GM19240 (cell line): ENCODE results near the gene LCAT.

Source experiments
- DNase-seq: peaks from one replicate; pipeline ENCODE4 v3.0.0; 2011; ENCODE audit warnings: low spot score; ENCODE audit not compliant: insufficient read length

The LCAT gene

DNA sequence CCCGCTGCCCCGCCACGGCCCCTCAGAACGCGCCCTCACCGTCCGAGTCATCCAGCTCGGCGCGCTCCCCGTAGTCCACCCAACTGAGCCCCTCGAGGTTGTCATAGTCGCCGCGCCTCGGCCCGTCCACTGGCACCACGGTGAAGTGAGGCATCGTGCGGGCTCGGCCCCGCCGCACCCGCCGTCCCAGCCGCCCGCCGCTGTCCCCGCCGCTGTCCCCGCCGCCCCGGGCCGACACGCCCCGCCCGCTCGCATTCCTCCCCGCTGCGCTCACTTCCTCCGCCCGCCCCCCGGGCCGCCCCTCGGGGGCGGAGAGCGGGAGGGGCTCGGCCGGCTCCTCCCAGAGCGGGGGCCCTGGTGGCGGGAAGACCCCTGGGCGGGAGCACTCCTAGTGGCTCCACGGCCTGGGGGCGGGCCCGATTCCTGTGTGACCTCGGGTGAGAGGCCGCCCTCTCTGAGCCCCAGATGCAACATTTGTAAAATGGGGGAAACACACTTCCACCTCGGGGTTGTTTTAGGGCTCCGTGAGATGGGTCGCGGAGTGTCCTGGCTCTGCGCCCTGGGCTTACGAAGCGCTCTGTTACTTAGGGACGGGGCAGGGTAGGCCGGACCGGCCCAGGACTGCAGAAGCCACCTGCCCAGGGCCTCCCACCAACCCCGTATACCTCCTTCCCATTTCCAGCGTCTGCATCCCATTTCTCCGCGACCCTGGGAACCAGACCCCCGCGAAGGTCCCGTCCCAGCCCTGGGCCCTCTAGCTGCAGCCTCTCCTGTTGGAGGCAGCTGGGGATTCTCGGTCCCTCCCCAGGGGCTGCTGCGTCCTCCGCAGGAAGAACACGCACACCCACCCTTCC, 24.7 kb upstream of the LCAT start, which contains the start of gene SLC12A4:
Gene SLC12A4 (minus strand): TSS at position 238 of the 854 bp plus-strand sequence. CDS start 84 bp downstream, at position 154.
- DNase-seq = peak; percentile 93

DNA sequence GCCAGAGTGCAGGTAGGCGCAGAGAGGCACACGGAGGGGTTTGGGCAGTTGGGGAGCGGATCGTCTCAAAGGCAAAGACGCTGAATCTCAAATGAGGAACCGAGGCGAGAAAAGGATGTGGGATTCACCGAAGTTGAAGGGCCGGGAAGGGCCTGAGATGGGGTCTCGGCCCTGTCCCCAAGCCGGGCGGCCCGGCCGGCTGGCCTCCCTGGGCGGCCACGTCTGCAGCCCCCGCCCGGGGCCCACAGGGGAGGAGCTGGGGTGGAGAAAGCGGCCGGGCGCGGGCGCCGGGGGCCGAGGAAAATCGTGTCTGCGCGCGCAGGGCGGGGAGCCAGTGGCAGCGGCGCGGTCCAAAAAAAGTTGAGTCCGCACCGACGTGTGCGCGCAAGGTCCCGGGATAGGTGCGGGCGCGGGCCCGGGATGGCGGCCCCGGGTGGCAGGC, 24.1 kb upstream of the LCAT start:
- no peak for DNase-seq

DNA sequence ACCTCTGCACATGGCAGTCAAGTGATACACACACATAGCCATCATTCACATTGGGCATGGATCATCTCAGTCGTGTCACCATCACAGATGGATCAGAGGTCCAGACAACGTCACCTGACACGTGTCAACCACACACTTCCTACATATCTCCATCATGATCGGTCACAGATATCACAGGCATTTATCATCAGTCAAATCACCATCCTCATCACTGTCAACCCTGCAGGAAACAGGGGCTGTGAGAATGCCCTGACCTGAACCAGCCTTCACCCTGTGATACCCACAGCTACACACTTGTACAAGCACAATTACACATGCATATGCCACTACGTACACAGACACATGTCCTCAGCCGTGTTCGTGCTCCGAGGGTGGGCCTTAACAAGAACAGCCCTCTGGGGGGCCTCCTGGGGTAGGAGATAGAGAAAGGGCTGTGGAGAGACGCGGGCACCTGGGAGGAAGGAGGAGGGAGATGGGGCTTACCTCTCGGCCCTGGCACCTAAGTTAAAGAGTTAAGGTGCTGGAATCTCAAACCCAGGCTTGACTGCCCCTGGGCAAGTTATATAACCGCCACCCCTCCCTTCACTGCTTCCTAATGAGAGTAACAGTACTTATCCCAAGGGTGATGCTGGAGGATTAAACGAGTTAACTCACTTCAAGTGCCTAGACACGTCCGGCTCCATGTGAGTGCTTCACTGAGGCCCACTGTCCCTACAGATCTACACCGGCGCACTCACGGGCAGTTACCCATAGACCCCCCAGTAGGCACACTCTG, 23.4 kb upstream of the LCAT start:
- no peak for DNase-seq

DNA sequence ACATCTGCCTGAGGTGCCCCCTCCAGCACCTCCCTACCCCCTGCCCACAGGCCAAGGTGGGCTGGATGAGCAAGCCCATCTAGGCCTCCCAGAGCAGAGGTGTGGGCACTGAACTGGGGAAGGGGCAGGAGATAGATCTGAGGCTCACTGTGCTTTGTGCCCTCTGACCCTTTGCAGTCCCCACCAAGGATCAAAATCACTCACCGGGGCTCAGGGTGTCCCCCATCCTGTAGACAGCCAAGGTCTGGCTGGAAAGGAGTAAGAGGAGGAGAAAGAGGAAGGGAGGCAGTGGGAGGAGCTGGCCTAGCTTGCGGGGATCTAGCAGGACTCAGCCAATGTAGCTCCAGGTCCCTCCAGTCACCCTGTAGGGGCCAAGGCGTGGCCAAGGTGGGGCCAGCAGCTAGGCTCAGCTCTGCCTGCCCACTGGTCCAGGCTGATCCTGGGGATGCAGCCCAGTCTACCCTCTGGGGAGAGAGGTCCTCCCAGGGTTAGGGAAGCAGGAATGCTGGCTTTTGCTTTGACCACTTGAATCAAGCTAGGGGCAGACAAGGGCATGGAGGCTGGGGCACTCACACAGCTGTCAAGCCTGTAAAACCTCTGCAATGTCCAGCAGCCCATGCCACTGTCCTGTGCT, 22.7 kb upstream of the LCAT start:
- no peak for DNase-seq

DNA sequence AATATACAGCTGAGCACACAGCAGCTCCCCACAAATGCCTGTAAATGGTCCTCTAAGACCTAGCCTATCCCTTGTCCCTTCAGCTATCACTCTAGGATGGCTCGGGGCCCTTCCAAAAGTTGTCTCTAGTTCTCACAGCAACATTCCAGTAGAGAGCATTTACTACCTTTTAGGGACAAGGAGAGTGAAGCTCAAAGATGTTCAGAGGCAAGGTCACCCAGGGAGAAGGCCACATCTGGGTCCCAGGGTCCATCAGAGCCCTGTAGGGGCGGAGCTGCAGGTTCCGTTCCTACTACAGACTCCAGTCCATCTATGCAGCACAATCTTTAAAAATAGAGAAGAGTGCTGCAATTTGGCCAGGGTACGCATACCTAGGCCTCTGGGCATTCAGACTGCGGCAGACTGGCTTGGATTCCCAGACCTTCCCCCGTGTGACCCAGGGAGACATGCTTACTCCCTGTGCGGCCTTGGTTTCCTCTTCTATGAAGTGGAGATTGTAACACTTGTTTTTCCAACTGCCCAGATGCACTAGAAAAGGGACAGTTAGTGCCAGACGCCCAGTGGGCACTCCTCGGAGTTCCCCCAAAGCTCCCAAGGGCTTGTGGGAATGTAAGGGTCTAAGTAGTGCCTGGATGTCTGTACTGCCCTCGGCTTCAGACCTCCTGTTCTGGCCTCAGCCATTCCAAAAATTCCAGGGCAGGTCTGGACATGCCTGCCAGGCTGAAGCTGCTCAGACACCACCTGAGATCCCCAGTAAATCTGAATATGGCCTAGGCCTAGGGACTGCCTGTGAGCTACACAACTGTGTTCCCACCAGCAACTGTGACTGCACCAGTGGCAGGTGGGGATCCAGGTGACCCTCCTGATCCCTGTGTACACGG, 22.0 kb upstream of the LCAT start:
- no peak for DNase-seq

DNA sequence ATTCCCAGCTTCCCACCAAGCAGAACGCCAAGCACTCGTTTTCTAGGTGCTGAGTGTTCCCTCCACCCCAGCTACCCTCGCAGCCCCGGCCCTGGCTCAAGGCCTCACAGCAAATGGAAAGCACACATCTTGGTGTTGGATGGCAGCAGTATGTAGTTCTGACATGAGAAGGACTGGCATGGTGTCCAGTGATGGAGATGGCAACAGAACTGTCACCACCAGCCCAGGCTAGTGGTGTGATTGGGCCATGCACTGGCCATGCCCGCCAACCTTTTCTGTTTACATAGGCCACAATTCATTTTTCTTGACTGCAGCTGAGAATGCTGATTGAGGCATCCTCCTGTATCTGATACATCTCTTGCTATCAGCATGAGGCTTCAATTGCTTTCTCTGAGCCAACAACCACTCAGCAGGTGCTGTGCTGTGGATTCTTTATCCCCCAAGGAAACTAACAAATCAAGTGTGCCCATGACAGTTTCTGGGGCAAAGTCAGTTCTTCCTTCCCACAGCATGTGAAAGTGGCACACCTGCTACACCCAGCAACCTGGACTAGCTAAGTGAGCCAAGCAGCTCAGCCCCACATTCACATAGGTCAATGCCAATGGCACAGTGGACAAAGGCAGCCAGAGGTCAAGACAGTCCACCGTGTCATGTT, 20.7 kb upstream of the LCAT start:
- no peak for DNase-seq

DNA sequence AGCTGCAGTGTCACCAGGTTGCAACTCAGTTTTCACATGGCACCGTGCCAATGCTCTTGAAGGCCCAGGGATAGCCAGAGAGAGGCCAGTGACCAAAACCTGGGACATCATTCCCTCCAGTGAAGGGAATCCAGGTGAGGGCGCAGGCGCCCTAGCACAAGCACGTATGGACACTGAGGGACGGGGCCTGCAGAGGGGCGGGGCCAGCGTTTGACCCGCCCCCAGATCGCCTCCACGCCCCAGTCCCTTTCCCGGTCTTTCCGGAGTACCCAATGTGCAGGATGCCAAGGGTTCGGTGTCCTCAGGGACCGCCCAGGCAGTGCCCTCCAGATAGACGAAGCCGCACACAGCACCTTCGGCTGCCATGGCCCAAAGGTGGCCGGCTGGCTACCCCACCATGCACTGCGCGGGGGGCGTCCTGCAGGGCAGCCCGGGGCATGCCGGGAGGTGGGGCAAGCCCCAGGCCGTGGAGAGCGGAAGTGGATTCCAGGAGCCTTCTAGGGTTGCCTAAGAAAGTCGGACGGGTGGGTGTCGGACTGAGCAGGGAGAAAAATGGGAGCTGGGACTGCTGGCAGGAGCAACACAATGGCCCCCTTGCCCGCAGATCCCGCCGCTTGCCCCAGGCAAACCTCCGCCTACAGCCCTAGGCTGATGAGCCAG, 19.9 kb upstream of the LCAT start:
- DNase-seq = no peak

DNA sequence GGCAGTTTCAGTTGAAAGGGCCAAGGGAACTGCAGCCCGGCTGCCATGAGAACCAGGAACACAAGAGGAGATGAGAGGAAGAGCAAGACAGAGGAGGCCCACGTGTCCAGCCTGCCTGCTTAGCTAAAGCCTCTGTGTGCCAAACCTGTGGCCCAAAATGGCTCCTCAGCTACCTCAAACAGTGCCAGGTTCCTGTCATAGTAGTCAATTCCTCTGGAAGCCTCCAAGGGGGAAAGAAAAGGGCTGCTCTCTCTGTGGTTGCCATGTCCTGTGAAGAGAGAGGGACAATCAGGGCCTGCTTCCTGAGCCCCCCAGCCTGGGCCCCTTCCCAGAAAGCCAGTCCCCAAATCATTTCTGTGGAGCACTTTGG, 19.4 kb upstream of the LCAT start:
- no peak for DNase-seq

DNA sequence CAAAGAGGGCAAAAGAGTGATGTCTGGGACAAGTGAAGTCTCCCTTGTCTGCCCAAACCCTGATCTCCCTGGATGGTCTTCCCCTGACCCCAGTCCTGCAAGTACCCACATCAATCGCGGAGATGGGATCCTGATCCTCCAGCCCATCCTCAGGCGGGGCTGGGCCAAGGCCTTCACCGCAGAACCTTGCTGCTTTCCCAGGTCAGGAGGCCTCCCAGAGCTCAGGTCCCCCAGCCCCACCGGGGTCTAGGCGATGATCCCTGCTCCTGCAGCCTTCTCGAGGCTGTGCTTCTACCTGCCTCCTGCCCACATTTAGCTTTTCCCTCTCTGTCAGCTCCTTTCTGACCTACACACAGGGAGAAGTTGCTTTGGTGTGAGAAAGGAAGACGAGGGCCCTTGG, 18.2 kb upstream of the LCAT start:
- no peak for DNase-seq

DNA sequence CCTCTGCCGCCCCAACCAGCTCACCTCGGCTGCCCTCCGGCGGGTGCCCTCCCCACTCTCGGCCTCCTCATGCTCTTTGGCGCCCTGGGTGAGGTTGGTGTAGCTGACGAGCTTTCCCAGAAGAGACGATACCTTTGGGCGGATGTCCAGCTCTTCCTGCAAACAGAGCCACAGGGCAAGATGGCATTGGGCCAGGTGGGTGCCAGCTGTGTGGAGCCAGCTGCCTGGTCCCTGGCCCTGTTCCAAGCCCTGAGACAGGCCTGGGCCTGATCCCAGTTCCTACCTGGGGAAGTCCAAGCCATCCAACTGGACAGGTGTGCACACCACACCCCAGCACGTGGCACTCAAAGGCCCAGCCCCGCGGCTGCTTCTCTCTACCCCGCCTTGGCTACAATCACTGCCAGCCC, 17.6 kb upstream of the LCAT start:
- DNase-seq = no peak

DNA sequence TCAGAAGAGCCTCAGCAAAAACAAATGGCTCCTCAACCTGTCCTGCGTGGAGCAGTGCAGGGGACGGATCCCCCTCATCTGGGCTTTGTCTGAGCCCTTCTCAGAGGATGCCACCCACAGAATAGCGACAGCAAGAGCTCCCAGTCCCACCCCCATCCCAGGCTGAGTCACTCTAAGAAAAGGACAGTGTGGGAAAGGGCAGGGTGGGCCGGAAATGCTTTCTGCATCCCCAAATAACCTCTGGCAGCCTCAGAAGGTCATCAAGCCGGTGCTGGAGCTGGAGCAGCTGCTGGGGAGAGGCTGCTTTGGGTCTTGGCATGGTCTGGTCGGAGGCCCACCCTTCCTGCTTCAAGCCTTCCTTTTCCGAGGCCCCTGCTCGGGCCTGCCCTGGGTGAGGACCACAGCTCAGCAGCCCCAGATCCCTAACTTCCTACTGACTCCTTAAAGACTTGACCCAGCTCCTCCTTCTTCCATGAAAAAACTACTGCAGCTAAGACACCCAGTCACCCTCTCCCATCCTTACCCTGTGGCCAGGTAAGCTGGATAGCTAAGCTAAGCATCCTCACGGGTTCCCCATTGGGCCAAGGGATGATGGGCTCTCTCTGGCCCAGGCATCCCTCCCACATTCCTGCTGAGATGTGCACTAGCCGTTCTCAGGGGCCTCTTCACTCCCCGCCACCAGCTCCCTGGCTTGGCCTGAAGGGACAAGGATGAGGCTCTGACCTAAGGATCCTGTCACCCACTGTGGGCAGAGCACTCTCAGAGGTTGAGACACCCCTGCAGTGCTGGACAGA, 15.8 kb upstream of the LCAT start:
- DNase-seq = no peak

DNA sequence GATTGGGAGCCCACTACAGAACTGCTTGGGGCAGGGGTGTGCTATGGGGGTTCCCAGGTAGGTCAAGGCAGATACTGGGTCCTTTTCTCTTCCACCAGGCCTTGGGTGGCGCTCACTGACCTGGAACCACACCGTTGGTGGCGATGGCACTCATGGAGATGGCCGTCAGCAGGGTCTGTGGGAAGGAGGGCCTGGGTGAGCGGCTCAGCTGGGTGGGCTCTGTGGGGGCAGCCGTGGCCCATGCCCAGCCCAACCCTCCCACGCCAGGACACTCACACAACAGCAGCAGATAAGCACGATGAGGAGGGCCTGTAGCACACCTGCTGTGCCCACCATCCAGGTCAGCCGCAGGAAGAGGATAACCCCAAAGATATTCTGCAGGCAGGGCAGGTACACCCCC, 13.7 kb upstream of the LCAT start:
- no peak for DNase-seq

DNA sequence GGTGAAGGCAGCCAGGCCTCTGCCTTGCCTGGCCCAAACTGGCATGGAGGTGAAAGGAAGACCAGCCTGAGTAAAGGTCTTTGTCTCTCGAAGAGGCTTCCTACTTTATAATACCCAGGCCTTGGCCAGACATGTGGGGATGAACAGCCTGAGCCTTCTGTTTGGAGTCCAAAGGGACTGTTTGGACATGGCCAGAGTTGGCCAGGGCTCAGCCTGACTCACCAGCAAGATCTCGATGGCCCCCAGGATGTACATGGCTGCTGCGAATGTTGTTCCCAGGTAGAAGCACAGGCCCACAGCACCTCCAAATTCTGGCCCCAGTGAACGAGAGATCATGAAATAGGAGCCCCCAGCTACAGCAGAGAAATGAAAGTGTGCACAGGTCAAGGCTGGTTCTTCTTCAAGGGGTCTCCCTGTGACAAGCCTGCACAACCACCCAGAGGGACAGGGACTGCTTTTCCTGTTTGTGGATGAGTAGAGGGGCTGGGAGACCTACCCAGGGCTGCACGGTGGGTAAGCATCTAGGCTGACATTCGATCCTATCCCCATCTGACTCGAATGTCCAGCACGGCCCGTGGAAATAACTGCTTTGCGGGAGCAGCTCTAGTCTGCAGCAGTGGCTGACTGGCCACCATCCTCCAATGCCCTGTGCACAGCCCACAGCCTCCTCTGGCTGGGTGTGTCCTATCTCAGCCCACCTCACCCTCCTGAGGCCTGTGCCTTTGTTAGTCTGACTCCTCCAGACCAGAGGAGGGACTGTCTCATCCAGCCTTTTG, 10.7 kb upstream of the LCAT start:
- DNase-seq = no peak

DNA sequence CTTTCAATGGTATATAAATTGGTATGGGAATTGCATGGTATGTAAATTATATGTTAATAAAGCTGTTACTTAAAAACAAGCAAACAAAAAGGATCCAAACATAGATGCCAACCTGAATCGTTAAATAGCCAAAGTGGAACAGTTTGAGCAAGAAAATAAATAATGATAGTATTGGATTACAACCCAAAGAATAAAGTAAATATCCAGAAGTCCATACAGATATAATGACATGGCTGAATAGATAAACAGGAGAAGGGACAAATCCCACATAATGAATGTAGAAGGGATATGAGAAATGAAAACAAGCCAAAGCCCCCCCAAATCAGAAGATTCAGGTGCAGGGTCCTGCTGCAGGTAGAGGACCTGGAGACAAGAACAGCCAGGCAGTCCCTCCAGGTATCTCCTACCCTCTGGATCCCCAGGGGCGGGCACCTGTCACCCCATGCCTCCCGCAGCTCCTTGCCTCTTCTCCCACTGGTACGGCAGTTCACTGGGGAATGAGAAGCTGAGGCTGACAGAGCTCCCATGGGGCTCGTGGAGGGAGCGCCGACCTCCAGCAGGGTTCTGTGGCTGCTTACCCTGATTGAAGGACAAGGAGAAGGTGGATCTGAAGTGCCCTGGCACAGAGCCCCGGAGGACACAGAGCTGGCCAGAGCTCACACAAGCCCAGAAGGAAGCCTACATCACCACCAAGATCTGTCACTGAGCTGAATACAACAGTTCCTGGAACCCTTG, 9.9 kb upstream of the LCAT start:
- no peak for DNase-seq

DNA sequence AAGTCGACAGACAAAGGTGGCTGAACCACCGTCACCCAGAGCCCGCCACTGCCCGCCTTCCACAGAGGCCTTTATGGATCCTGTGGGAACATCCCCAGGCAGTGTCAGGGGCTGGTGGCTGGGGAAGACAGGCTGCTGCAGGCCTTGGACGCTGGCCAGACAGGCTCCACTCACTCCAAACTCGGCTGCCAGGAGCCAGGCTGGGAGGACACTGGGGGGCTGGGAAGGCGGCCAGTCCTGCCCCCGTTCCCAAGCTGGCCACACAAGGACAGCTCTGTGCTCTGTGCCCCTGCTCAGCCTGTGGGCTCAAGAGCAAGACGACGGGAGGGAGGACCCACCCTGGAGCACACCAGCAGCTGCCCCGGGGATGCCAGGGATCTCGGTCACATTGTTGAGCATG, 7.6 kb upstream of the LCAT start:
- no peak for DNase-seq

DNA sequence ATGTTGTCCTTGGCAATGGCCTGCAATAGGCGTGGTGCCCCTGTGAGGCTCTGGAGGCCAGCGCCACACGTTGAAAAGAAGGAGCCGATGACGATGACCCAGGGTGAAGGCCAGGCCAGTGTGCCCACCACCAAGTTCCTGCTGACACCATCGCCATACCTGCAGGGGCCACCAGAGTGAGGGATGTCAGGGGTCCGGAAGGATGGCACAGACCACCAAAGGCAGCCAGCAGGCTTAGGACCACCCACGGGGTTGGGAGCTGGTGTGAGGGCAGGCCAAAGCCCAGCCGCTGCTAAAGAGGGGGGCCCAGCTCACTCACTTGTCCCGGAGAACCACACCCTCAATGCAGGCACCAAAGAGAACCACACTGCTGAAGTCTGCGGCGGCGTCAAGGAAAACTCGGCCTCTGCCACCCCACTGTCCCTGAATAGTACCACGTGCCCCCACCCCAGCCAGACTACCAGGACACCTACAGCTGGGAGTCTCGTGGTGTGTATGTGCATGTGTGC, 6.5 kb upstream of the LCAT start:
- no peak for DNase-seq

DNA sequence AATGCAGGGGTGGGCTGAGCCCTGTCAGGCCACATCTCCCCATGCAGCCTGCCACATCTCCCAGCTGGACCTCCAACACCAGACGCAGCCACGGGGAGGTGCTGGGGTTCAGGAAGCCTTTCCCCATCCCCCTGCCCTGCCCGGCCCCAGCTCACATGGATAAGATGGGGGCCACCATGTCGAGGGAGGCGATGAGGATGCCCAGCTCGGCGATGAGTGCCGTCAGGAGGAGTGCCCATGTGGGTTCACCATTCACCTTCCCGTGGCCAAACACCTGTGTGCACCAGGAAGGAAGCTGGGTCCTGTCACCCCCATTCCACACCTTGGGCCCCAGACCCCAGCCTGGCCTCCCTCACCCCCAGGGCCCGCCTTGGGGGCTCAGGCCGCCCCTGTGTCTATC, 5.7 kb upstream of the LCAT start:
- DNase-seq = no peak

DNA sequence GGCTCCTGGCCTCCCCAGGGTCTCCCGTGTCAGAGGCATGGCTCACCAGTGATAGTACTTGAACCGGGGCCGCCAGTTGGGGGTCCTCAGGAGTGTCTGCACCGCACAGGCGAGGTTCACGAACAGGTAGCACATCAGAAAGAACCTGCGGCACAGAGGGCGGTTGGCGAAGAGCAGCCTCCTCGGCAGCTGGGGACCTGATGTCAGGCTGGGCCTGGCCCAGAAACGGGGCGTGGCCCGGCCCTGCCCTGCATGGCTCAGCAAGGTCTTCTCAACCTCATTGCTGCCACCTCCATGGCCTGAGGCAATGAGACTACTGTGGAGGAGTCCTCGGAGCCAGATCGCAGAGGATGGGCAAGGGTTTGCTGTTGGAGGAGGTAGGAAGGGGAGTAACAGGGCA, 4.1 kb upstream of the LCAT start:
- DNase-seq = no peak
